OCI-LY7 (cell line): ENCODE measurements around the gene HOXA10.

Experiments
- EZH2phosphoT487 ChIP-seq: fragments of 200-600 bp; sonication (generic); IDR thresholded peaks from 2 replicates; pipeline ENCODE4 v1.6.1; 2018; ENCODE audit warnings: low read depth, borderline replicate concordance, mild to moderate bottlenecking, mixed run types, antibody characterized with exemption, low read length, moderate library complexity, mixed read lengths
- TF ChIP-seq, protein P1 (sequence below): fragments of 200-600 bp; sonication (generic); conservative IDR thresholded peaks from 2 replicates; pipeline ENCODE4 v1.5.1; 2014; ENCODE audit warnings: mild to moderate bottlenecking, antibody characterized with exemption, low read length, moderate library complexity, mixed read lengths

DNA sequence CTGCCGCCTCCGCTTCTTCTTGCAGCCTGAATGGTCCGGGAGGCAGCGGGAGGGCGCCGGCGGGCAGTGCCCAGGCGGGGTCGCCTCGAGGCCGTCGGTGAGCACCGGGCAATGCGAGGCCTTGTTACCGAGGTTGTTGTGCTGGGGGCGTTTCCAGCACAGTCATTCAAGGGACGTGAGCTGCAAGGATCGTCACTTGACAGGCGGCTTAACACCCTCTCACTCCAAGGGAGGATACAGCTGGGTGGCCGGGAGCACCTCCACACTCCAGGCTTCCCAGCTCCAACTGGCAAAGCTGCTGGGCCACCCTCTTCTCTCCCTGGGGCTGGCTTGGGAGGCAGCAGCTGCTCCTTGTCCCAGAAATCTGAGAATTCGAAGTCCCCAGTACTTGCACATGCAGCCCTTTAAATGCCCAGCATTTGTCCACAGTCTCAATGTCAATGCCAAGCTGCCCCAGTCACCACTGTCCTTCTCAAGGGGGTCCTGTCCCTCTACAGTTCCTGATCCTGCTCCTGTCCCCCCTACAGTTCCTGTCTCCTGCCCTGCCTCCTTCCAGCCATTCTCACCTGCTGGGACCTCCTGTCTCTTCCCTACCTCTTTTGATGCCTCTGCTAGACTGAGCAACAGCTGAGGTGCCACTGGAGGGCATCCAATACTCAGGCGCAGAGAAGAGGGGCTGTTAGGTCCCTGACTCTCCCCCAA is 15.3 kb upstream of the HOXA10 start:
- TF ChIP-seq, protein P1, sequence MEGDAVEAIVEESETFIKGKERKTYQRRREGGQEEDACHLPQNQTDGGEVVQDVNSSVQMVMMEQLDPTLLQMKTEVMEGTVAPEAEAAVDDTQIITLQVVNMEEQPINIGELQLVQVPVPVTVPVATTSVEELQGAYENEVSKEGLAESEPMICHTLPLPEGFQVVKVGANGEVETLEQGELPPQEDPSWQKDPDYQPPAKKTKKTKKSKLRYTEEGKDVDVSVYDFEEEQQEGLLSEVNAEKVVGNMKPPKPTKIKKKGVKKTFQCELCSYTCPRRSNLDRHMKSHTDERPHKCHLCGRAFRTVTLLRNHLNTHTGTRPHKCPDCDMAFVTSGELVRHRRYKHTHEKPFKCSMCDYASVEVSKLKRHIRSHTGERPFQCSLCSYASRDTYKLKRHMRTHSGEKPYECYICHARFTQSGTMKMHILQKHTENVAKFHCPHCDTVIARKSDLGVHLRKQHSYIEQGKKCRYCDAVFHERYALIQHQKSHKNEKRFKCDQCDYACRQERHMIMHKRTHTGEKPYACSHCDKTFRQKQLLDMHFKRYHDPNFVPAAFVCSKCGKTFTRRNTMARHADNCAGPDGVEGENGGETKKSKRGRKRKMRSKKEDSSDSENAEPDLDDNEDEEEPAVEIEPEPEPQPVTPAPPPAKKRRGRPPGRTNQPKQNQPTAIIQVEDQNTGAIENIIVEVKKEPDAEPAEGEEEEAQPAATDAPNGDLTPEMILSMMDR, result no peak
- TF ChIP-seq EZH2phosphoT487, result no peak
